Limb (tissue), 2 donors: ENCODE results near the gene SUMF2.
A peak's percentile ranks its signal among the peaks of the same experiment; 100 is the strongest.
"Not testable (repeated sequence)": the region's sequence is repeated elsewhere in the genome, so short reads cannot be mapped to it uniquely, and the experiment has no call there.

Experiments used
- DNase-seq, 2 donors: peaks; one replicate each; pipeline ENCODE4 v3.0.0-alpha.2; 2016; ENCODE audit errors: extremely low spot score in 2 of 2

SUMF2 gene

GRCh38 chr7:56063882-56064625 is at the start of gene SUMF2:
TSS of gene SUMF2 (plus strand) at chr7:56064286. CDS start at chr7:56064312, 26 bp downstream.
- DNase-seq: peak; percentile 93 to 94

- not testable (repeated sequence) for DNase-seq
These were observed 47.1 kb upstream of the SUMF2 start for GRCh38 chr7:56017015-56017414.

- no peak for DNase-seq
These were observed 44.6 kb upstream of the SUMF2 start for GRCh38 chr7:56019501-56019900.

- DNase-seq: no peak
These were observed 40.6 kb upstream of the SUMF2 start for GRCh38 chr7:56023500-56023899.

- DNase-seq: no peak
These were observed 37.5 kb upstream of the SUMF2 start for GRCh38 chr7:56026538-56026937.

- DNase-seq: no peak
These were observed 35.0 kb upstream of the SUMF2 start for GRCh38 chr7:56028942-56029630.

GRCh38 chr7:56030340-56030739 is 33.7 kb upstream of the SUMF2 start:
- no peak for DNase-seq

- DNase-seq: not testable (repeated sequence)
These were observed 32.5 kb upstream of the SUMF2 start for GRCh38 chr7:56031556-56031955.

GRCh38 chr7:56032578-56032977 is 31.5 kb upstream of the SUMF2 start:
- DNase-seq: not testable (repeated sequence)

GRCh38 chr7:56033671-56034432 is 30.2 kb upstream of the SUMF2 start:
- DNase-seq: peak; percentile 69 to 80

- no peak for DNase-seq
These were observed 23.4 kb upstream of the SUMF2 start for GRCh38 chr7:56040730-56041129.

GRCh38 chr7:56045758-56046157 is 18.3 kb upstream of the SUMF2 start:
- not testable (repeated sequence) for DNase-seq

GRCh38 chr7:56046721-56047445 is 17.2 kb upstream of the SUMF2 start:
- no peak for DNase-seq

GRCh38 chr7:56047446-56048116 is 16.5 kb upstream of the SUMF2 start:
- DNase-seq: not testable (repeated sequence)

GRCh38 chr7:56048245-56048644 is 15.8 kb upstream of the SUMF2 start:
- no peak for DNase-seq

GRCh38 chr7:56048763-56049162 is 15.3 kb upstream of the SUMF2 start:
- DNase-seq: not testable (repeated sequence)

- no peak for DNase-seq
These were observed 13.1 kb upstream of the SUMF2 start for GRCh38 chr7:56051053-56051338.

- DNase-seq: peak; percentile 97 to 98
These were observed 12.5 kb upstream of the SUMF2 start, which contains the start of the genes CCT6A and PSPH for GRCh38 chr7:56051339-56052191. TSS of gene CCT6A (plus strand) at chr7:56051765. CDS start at chr7:56051849, 84 bp downstream. TSS of gene PSPH (minus strand) at chr7:56051444. CDS start at chr7:56021212, 30,232 bp downstream.

- DNase-seq: no peak
These were observed 10.7 kb upstream of the SUMF2 start for GRCh38 chr7:56053379-56053778.

GRCh38 chr7:56053993-56054392 is 10.1 kb upstream of the SUMF2 start:
- DNase-seq: no peak
